AG09309 (cell line): ENCODE data around the gene PPHLN1.

Experiments used
- DNase-seq: peaks from one replicate; pipeline ENCODE4 v3.0.0-alpha.2; 2010; ENCODE audit warnings: low read depth
- H3K4me3 ChIP-seq: 2 replicates; pipeline ENCODE4 v1.5.1; 2011; ENCODE audit warnings: mild to moderate bottlenecking, low read depth, low read length, moderate library complexity; ENCODE audit not compliant: control insufficient read depth
- TF ChIP-seq, protein P1 (sequence below): IDR thresholded peaks from 2 replicates; pipeline ENCODE4 v1.5.1; 2011; ENCODE audit warnings: mild to moderate bottlenecking, low read depth, low read length, inconsistent platforms; ENCODE audit not compliant: insufficient read depth, control insufficient read depth; ENCODE audit errors: missing control alignments

PPHLN1 gene

DNA sequence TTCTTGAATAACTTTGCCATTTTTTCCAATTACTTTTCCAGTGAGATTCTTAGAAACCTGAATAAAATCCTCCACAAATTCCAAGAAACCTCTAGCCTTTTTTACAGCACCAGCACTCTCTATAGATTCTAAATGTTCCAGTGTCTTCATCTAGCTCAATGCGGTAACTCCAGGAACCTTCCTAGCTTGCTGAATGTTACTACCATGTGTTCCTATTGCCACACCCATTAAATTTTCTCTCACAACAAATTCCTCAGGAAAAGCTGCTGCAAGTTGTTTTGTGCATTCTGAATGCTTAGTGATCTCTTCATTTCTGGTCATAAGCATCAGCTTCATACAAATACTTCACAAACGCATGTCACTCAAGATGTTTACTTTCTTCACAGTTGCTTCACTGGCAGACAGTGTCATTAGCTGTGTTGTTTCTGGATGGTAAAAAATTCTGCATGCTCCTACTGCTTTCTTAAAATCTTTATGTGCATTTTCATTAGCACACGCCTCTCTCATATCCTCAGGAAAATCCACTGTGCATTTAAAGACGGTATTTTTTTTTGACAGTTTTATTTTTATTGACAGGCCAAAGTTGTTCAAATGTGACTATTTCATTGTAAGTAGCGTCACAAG lies 106.7 kb downstream of the PPHLN1 start:
- H3K4me3 ChIP-seq = no peak overlapping the region
- DNase-seq = no peak
- TF ChIP-seq, protein P1, sequence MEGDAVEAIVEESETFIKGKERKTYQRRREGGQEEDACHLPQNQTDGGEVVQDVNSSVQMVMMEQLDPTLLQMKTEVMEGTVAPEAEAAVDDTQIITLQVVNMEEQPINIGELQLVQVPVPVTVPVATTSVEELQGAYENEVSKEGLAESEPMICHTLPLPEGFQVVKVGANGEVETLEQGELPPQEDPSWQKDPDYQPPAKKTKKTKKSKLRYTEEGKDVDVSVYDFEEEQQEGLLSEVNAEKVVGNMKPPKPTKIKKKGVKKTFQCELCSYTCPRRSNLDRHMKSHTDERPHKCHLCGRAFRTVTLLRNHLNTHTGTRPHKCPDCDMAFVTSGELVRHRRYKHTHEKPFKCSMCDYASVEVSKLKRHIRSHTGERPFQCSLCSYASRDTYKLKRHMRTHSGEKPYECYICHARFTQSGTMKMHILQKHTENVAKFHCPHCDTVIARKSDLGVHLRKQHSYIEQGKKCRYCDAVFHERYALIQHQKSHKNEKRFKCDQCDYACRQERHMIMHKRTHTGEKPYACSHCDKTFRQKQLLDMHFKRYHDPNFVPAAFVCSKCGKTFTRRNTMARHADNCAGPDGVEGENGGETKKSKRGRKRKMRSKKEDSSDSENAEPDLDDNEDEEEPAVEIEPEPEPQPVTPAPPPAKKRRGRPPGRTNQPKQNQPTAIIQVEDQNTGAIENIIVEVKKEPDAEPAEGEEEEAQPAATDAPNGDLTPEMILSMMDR = no peak

DNA sequence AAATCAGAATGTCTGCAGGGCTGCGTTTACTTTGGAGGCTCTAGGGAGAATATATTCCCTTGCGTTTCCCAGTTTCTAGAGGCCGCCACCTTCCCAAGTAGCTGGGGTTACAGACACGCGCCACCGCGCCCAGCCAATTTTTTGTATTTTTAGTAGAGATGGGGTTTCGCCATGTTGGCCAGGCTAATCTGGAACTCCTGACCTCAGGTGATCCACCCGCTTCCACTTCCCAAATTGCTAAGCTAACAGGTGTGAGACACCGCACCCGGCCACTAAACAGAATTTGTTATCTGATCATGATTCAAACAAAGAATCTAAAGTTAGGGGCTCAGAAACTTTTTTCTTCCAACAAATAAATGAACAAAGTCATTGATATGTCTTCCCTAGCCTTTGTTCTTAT lies 114.6 kb downstream of the PPHLN1 start:
- H3K4me3 ChIP-seq = no peak overlapping the region
- no peak for DNase-seq
- TF ChIP-seq, protein P1 = no peak

DNA sequence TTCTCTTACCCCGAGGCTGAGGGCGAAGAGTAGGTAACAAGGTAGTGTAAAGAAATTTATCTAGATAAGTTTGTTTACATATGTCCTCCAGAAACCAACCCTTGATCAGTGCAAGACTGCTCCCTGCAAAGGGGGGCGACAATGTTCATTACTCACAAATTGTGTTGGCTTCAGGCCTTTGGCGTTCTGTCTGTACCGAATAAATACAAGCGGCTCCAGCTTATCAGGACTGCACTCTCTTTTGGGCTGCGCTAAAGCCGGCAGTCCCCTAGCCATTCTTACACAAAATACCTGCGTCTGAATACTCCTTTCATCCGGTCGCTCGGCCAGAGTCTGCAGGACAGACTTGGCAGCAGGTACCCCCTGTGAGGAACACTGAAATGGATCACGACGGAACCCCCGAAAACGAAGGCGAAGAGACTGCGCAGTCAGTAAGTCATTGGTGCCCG lies 116.4 kb downstream of the PPHLN1 start:
- DNase-seq = no peak
- TF ChIP-seq, protein P1 = no peak
- H3K4me3 ChIP-seq = no peak overlapping the region

DNA sequence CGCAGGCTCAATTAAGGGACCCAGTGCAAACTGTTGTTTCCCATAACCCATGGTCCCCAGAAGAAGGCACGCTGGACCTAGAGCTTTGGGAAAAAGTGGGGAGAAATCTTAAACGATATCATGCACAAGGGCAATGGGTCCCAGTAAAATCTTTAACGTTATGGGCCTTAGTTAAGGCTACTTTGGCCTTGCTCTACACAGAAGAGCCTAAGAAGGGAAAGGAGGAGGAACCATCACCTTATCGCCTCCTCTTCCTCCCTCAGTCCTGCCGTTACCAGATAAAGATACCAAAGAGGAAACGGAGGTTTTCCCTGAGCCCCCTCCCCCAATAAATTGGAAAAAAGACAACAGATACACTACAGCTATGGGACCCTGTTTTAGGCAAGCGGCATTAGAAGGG lies 116.9 kb downstream of the PPHLN1 start:
- no peak for DNase-seq
- TF ChIP-seq, protein P1 = no peak
- H3K4me3 ChIP-seq = no peak overlapping the region

DNA sequence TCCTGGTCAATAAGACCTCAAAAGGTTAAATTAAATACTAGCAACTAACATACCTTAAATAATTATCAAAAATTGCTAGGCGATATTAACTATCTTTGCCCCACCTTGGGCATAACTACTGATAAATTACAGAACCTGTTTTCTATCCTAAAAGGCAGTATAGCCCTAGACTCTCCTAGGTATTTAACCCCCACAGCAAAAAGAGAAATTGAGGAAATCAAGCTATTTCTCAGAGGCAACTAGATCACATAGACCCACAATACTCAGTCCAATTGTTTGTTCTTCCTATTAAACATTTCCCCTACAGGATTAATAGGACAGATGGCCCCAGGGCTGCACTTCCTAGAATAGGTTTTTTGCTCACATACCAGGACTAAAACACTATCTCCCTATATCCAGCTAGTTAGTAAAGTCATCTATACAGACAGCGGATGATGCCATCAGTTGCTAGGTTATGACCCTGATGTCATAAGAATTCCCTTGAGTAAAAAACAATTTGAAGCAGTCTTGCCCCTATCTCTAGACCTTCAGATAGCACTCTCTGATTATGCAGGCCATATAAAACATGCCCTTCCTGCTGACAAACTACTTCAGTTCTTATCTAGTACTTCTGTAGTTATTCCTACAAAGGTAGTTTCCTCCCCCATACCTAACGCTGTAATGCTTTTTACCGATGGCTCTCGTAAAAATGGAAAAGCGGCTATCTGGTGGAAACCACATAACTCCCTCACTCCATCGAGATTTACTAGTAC lies 118.4 kb downstream of the PPHLN1 start:
- TF ChIP-seq, protein P1 = no peak
- no peak for DNase-seq

DNA sequence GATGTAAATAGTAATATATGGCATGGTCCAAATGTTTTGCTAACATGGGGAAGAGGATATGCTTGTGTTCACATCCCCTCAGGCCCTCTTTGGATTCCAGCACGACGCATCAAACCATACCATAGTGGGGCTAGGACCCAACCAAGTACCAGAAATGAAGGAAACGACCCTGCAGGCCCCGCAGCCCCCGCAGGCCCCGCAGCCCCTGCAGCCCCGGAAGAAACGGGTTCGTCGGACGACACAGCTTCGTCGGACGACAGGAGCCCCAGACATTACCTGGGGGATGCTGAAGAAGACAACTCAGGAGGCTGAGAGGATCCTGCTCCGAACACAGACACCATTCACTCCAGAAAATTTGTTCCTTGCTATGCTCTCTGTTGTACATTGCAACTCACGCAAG lies 119.9 kb downstream of the PPHLN1 start:
- TF ChIP-seq, protein P1 = no peak
- H3K4me3 ChIP-seq = no peak overlapping the region
- DNase-seq = no peak

More for the DNA sequence above, 118.4 kb downstream of the PPHLN1 start:
- no peak overlapping the region for H3K4me3 ChIP-seq
